ENCODE results near the gene RET.

The RET gene

DNA sequence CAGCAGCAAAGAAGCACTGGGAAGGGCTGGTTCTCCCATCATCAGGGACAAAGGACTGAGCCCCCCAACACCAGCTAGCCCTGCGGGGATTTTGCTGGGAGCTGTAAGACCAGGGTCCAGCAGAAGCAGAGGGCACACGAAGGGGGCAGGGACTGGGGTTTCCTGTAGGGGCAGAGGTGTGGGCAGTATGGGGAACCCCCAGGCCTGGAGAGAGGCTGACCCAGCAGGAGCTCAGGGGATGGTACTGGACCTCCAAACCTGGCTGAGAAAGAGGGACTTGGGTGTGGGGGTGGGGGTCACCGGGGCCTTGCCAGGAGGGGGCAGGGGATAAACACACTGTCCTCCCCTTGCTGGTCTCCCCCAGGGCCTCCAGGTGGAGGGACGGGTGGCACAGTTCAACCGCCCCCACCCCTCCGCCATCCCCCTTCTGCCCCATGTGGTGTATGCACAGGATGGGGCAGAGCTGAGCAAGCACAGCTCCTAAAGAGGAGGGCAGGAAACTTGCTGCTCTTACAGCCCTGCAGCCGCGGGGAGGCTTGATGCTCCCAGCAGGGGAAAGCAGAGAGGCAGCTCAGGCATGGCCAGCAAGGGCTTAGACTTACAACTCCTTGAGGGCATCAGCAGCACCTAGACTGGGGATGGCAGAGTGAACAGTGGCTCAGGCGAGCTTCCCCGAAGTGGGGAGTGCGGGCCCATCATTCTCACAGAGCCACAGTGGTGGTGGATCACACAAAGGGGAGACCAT, 12.4 kb upstream of the RET start:
- no peak for DNase-seq

DNA sequence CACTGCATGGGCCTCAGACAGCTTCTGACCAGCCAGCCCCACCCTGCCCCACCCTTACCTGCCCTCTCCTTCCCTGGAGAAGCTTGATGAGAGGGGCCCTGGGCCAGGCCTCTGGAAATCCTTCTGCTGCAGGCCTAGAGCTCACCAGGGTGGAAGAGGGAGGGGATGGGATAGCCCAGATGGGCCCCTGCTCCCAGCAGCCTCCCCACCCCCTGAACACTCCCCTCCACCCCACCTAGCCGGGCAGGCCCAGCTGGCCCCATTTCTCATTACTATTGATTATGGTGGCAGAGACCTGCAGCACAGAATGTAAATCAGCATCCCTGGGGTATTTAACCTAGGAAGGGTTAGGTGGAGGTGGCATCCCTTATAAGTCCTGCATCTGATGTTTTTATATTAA, 11.6 kb upstream of the RET start:
- no peak for DNase-seq

DNA sequence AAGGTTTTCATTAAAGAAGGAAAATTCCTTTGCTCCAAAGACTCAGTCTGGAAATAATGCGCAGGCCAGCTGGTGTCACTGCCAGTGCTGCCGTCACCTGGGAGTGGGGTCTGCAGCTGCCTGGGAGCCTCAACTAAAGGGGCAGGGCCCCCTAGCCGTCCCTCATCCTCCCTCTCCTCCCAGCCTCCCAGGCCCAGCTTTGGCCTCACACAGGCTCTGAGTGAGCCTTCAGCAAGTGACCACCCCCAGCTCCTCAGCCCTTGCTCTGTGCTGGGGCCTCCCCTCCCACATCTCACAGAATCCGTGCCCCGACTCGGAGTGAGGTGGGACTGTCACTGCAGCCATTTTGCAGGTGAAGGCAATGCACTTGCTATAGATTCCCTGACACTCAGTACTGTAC, 11.1 kb upstream of the RET start:
- no peak for DNase-seq

DNA sequence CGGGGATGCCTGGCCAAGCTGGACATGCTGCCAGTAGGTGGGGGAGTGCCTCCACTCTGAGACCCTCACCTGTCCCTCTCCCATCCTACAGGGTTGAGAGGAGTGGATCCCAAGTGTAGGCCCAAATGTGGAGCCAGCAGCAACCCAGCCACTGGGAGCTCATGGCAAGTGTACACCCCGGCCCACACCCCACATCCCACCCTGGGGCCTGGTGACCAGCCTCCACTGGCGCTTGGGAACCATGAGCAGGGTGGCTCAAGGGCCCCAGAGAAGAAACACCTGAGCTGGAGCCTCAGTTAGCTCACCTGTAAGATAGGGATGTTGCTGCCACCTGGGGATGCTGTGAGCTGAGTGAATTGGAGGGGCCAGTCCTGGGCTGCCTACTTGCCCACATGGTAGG, 10.4 kb upstream of the RET start:
- no peak for DNase-seq

DNA sequence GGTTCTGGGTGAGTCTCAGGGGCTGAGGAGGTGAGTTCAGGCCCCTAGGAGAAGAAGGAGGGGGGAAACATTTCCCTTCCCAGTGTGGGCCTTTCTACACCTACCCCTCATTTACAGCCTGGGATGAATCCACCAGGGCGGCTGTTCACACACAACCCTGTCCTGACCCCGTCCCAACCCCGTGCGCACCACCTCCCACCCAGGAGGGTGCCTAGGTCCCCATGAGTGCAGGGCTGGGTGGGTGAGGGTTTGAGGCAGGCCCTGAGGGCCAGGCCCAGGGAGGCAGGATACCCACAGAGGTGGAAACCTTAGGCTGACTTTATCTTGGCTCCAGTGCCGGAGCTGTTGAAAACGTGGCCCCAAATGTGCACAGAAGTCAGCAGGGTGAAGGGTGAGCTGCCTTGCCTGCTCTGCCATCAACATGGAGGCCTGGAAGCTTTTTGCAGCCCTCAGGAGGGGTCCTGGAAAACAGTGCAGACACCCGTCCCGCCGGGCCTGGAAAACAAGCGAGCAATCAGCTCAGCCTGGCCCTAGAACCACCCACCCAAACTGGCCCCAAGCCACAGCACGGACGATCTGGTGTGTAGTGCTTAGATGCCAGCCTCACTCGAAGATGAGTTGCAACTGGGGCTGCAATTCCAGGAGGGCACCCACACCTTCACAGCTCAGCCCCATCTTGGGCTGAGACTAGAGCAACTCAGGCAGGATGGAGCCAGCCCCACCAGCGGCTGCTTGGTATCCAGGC, 9.3 kb upstream of the RET start:
- DNase-seq, result no peak

DNA sequence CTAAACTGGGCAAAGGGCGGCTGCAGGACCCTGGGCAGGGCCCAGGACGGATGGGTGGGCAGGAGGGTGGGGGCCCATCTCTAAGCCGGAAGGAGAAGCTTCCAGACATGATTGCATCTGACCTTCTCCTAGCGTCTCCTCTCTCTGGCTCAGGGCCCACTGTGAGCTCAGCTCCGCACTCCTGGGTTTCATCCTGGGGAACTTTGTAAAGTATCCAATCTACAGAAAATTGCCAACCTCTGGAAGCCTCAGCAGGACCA, 8.8 kb upstream of the RET start:
- DNase-seq, result no peak

DNA sequence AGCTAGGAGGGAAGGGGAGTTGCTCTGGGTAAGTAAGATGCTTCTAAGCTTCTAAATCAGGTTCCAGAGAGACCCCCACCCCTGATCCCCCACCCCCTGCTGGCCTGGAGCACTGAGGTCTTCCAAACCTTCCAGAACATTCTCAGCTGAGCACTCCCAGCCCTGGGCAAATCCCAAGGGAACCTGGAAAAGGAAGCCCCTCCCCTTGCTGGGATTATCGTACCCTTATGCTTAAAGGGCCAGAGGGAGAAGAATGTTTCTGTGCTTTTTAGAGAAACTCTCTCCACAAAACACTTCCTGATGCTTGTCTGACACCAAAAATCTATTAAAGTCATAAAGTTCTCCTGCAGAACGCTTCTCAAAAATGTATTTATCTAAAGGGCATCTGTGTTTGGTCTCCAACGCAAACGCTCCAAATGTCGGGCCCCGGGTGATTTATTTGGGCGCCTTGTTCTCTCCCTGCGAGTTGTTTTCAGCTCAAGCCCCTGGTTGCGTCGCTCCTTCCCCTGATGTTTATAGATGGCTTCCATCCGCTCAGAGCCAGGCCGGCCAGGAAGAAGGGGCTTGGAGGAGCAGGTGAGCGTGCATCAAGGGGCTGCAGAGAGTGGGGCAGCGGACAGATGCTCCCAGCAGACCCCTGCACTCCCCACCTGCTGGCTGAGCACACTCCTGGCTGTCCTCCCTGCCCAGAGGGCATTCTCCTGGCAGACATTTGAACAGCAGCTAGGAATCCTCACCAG, 8.2 kb upstream of the RET start:
- DNase-seq, result no peak

DNA sequence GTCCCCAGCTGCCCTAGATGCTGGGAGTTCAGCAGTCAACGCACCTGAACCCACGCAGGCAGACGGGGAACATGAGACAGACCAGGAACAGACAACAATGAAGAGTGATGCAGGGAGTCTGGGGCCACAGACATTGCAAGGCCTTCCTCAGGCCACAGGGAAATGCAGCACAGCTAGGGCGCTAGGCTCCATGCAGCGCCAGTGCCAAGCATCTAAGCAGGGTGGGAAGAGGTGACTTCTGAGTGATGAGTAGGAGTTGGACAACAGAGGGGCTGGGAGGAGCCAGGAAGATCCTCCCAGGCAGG, 7.7 kb upstream of the RET start:
- DNase-seq, result no peak

DNA sequence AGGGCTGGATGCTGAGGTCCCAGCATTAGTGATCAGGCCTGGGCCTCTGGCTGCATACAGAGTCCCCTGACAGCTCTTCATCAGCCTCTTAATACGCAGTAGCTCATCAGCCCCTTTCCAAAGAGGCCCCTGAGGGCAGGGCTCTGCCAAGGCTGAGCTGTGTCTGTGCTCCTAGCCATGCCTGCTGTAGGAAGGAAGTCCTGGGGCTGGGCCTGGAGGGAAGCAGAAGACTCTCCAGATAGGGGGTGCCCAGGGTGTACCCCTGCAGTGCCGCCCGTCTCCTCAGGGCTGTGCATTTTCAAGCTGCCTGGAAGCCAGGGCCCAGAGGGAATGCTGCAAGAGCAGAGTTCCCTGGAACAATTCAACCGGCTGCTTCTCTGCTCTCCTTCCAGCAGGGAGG, 7.3 kb upstream of the RET start:
- DNase-seq, result no peak

DNA sequence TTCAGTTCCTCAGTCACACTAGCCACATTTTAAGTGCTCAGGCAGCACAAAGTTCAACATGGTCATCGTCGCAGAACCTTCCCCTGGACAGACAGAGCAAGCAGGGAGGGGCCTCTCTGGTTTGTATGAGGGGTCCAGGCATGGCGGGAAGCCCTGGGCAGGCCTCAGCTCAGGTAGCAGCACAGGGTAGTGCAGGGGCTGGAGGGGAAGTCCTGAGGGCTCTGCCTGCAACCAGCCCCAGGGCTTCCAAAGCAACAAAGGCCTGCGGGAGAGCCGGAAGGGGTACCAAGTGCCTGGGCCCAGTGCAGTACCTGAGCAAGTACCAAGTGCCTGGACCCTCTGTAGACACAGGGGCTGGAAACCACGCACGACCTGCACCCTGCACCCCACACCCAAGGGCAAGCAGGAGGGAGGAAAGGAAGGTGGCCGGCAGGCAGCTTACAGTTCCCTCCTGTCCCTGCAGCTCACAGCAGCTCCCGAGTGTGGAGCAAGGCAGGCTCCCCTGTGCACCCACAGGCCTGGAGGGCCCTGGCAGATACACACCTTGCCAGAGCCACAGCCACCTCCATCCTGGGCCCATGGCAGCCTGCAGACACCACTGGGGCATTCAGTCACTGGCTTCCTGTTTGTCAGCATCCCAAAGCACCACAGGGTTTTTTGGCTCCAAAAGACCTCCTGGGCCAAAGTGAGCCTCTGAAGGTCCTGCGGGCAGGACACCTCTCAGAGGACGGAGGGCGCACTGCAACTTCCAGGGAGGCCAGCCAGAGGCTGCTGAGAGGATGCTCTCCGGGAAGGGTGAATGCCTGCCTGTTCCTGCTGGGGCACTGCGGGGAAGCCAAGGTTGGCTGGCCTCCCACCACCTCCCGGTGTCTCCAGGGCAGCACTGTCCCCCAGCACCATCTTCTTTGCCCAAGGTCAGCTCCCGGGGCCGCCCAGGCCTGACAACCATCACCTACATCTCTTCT, 6.5 kb upstream of the RET start:
- no peak for DNase-seq

DNA sequence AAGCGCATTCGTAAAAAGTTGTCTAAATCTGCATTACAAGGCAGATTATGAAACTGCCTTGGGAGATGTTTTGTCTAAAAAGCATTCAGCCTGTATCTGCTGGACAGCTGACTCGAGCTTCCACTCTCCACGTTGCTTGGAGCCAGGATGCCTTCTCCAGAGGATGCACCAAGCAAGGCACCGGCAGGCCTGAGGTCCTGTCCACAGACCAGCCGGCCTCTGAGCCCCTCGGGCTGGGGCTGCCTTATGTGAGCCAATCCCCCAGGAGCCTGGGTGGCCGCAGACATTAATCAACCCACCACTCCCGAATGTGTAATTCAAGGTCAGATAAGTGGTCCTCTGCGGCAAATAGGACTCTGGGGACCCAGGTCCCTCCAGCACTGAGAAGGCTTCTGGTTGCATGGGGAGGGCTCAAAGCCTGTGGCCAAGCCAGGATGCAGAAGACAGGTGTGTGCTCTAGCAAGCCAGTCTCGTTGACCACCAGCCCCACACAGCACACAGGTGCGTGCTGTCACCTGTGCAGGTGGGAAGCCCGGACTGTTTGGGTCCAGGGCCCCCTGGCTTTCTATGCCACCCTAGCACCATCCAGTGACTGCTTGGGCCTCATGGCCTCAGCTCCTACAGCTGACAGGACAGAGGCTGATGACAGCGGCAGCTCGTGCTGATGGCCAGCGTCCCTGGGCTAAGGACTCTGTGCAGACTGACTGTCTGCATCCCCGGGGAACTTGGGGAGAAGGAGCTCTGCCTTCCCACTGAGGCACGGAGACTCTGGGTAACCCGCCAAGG, 4.8 kb upstream of the RET start:
- DNase-seq, result no peak

DNA sequence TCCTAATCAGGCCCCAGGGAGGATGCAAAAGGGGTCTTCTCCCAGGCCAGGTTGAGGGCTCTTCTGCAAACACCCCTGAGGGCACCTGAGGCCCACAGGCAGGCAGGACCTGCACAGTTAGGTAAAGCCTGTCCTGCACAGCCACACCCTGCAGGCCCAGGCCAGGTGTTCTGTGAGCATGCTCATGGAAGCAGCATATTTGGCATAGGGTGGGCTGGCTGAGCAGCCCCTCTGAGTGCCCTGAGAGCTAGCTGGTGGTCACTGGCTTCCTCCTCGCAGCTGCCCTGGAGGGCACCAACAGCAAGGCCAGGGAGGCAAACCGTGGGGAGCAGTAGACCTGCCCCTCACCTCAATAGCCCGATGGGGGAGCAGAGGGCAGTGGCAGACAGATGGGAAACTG, 3.7 kb upstream of the RET start:
- no peak for DNase-seq

DNA sequence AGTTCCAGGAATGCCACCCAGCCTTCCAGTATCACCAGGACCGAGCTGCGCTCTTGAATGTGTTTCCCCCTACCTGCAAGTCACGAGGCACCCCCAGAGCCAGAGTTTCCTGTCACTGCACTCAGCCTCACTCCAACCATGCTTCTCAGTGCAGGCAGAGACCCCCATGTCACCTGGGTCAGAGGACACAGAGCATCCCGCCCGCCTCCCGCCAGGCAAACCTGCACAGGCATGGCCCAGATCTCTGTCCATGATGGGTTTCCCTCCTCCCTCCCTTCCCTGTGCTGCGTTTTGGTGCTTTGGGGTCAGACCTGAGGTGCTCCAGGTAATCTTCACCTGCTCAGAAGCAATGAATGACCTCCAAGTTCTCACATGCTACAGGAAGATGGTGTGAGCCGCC, 3.1 kb upstream of the RET start:
- DNase-seq, result no peak

DNA sequence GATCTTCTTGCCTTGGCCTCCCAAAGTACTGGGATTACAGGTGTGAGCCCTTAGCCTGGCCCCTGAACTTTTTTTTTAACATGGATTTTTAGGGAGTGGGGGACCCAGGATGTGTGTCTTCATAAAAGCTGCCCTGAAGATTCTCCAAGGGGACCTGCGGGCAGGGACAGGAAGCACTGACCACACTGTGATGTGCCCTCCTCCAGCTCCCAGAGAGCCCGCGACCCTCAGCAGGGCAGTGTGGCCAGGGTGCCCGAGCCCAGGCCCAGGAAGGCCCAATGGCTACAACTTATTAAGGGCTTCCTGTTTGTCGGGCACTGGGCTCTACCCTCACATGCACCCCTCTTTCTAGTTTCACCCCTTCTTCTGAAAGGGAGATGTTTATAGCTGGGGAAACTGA, 2.5 kb upstream of the RET start:
- no peak for DNase-seq

DNA sequence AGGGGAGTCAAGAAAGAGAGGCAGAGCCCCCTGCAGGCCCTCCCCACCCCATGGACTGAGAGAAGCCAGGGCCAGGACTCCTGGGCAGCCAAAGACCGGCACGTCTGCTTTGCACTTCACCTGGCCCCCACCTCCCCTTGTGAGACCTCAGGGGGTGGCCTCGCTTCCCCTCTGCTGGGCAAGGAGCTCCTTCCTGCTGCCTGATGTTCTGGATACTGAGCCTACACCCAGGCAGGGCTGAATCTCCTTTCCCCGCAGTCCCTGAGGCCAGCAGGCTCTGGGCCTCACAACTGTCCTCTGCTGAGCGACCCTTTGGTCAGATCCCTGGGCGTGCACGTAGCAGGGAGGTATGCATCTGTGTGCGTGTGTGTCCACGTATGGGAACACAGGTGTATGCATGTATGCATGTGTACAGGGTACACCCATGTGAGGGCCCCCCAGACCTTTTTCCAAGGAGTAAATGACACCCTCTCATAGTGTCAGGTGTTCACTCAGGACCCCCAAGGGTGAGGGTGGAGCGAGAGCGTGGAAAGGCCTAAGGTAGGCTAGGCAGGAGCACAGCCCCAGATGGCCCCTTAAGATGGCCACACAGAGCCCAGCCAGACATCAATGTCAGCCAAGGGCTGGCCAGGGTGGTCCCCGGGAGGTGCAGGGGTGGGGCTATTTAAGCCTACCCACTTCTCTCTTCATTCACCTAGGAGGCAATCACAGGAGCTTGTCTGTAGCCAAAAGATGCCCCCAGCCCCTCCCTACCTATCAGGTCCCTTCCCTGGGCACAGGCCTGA, 1.9 kb upstream of the RET start:
- DNase-seq, result no peak

DNA sequence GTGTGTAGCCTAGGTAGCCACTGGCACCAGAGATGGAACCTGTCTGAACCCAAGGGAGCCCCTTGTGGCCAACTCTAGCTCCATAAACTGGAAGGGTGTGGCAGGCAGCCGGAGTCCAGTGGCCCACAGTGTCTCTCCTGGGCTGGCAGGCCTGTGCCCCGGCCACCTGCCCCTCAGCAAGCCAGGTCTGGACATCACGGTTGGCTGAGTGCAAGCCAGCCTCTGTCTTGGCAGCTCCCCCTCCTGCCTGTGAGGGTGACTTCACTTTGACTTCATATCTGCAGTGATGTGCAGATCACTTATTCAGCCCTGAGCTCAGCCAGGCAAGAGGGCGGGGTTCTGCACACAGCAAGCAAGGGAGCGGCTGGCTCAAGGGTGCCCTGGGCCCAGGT, 1.3 kb upstream of the RET start:
- no peak for DNase-seq

DNA sequence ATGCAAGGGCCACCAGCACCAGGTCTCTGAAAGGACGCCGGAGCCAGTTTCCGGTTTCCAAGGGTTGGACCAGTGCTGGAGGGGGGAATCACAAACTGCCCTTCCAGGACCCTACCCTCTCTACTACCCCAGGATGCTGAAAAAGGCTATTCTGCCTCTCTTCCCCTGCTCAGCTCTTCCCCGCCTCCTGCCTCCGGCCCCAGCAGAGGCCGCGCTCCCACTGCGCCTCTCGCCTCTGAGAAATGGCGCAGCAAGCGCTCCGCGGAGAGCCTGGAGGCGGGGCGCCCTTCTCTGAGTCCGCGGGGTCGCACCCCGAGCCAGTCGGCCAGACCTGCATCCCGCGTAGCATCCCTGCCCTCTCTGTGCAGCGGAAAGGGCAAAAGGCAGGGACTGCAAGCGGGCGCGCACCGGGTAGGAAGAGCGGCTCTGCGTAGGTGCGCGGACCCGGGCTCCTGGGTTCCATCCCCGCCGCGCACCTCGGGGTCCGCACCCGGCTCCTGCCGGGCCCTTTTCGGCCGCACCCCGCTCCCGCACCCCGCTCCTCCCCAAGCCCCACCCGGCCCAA, 476 bp upstream of the RET start:
- DNase-seq, result no peak

DNA sequence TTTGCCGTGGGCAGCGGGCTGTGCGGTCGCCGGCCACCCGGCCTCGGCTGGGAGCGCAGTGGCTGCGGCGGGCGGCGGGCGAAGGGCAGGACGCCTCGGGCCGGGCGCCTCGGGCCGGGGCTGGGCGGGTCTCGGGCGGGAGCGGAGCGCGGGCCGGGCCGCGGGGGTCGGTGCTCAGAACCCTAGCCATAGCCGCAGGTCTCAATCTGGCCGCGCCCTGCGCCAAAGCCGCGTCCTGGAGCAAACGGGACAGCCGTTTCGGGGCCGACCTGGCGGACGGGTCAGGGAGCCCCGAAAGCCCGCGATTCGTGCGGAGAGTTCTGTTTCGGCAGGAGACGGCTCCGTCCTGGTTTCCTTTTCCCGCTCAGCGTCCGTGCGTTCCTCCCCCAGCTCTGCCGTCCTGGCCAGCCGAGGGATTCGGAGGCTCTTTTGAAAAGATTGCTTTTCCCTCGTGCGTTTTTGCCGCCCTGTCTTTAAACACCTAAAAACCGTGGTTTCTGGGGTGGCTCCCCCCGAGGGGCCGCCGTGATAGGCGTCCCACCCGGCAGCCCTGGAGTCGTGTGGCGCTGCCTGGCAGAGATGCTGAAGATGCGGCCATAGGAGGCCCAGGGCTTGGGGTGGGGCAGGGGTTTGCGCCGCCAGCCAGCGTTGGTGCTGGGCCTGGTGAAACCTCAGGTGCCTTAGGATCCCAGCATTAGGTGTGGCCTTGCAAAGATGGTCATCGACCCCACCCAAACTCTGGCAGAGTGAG, 727 bp downstream of the RET start:
- no peak for DNase-seq

DNA sequence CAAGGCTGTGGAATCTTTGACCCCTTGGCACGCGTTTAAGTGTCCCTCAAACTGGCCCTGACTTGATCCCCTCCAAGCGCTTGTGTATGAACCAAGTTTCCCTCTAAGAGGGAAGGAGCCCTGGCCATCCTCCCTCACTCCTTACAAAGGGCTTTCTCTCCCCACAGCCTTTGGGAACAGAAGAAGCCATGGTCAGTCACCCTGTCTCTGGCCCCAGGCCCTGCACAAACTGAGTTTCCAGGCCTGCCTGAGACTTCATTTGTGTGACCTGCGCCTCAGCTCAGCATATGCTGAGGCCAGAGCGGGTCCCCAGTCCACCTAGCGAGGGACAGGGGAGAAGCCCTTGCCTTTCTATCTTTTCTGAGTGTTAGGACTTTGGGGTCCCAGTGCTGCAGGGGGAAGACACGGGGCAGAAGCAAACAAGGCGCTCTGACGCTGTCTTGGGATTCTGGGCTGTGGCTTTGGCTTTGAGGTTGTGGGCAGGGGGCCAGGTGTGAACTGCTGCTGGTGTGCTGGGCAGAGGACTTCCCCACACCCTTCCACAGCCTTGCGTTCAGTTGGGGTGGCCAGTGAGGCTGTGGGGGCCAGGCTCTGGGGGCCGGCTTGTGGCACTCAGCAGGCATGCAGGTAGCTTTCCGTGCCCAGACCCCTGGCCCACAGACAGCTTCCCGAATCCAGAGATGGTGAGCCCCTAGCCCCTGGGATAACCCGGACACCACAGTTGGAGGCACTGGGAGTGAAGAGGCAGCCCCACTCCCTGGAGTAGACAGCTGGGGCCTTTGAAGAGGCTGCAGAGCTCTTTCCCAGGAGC, 1.5 kb downstream of the RET start:
- no peak for DNase-seq

DNA sequence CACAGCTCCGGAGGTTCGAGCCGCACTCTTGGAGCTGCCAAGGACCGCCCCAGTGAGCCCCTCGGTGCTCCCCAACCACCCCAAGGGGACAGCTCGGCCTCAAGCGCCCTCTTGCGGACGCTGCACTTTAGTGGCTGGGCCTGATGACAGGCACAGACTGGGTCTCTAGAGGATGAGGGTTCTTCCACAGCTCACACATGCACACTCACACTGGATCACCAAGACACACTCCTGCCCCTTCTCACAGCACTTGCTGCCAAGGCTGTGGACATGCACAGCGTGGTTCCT, 2.1 kb downstream of the RET start:
- no peak for DNase-seq

All from DMS79 (cell line).